ENCODE data around the gene PSG11.

DNA sequence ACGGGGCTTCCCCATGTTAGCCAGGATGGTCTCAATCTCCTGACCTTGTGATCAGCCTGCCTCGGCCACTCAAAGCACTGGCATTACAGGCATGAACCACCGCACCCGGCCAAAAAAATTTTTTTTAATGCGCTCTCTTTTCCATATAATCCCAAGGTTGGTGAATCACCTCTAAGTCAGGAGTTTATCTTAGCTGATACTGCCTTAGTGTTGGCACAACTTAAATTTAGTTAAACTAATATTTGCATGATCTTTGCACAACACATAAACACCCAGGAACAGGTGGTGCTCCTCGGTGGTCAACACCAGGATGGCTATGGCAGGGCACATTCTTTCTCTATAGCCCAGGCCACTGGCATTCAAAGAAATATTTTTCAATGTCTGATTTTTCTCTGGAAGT, 65.2 kb downstream of the PSG11 start:
- no peak for TF ChIP-seq POLR2AphosphoS5 (IDR thresholded peaks at IDR 0.05; ENCODE audit: low read depth)
- no peak for TF ChIP-seq JUNB (IDR thresholded peaks at IDR 0.05; ENCODE audit: unreplicated experiment)
- TF ChIP-seq, protein P1, sequence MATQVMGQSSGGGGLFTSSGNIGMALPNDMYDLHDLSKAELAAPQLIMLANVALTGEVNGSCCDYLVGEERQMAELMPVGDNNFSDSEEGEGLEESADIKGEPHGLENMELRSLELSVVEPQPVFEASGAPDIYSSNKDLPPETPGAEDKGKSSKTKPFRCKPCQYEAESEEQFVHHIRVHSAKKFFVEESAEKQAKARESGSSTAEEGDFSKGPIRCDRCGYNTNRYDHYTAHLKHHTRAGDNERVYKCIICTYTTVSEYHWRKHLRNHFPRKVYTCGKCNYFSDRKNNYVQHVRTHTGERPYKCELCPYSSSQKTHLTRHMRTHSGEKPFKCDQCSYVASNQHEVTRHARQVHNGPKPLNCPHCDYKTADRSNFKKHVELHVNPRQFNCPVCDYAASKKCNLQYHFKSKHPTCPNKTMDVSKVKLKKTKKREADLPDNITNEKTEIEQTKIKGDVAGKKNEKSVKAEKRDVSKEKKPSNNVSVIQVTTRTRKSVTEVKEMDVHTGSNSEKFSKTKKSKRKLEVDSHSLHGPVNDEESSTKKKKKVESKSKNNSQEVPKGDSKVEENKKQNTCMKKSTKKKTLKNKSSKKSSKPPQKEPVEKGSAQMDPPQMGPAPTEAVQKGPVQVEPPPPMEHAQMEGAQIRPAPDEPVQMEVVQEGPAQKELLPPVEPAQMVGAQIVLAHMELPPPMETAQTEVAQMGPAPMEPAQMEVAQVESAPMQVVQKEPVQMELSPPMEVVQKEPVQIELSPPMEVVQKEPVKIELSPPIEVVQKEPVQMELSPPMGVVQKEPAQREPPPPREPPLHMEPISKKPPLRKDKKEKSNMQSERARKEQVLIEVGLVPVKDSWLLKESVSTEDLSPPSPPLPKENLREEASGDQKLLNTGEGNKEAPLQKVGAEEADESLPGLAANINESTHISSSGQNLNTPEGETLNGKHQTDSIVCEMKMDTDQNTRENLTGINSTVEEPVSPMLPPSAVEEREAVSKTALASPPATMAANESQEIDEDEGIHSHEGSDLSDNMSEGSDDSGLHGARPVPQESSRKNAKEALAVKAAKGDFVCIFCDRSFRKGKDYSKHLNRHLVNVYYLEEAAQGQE (IDR thresholded peaks at IDR 0.05; ENCODE audit: unreplicated experiment): no peak
- TF ChIP-seq, protein P2, sequence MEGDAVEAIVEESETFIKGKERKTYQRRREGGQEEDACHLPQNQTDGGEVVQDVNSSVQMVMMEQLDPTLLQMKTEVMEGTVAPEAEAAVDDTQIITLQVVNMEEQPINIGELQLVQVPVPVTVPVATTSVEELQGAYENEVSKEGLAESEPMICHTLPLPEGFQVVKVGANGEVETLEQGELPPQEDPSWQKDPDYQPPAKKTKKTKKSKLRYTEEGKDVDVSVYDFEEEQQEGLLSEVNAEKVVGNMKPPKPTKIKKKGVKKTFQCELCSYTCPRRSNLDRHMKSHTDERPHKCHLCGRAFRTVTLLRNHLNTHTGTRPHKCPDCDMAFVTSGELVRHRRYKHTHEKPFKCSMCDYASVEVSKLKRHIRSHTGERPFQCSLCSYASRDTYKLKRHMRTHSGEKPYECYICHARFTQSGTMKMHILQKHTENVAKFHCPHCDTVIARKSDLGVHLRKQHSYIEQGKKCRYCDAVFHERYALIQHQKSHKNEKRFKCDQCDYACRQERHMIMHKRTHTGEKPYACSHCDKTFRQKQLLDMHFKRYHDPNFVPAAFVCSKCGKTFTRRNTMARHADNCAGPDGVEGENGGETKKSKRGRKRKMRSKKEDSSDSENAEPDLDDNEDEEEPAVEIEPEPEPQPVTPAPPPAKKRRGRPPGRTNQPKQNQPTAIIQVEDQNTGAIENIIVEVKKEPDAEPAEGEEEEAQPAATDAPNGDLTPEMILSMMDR (conservative IDR thresholded peaks at IDR 0.05; ENCODE audit: low read depth in 2 of 2): no peak
- no peak for TF ChIP-seq EZH2 (IDR thresholded peaks at IDR 0.05; ENCODE audit: low read depth, unreplicated experiment)
- no peak for TF ChIP-seq NANOG (IDR thresholded peaks at IDR 0.05; ENCODE audit: borderline replicate concordance)
- no peak for TF ChIP-seq EZH2phosphoT487 (IDR thresholded peaks at IDR 0.05; ENCODE audit: unreplicated experiment)
- TF ChIP-seq, protein P3, sequence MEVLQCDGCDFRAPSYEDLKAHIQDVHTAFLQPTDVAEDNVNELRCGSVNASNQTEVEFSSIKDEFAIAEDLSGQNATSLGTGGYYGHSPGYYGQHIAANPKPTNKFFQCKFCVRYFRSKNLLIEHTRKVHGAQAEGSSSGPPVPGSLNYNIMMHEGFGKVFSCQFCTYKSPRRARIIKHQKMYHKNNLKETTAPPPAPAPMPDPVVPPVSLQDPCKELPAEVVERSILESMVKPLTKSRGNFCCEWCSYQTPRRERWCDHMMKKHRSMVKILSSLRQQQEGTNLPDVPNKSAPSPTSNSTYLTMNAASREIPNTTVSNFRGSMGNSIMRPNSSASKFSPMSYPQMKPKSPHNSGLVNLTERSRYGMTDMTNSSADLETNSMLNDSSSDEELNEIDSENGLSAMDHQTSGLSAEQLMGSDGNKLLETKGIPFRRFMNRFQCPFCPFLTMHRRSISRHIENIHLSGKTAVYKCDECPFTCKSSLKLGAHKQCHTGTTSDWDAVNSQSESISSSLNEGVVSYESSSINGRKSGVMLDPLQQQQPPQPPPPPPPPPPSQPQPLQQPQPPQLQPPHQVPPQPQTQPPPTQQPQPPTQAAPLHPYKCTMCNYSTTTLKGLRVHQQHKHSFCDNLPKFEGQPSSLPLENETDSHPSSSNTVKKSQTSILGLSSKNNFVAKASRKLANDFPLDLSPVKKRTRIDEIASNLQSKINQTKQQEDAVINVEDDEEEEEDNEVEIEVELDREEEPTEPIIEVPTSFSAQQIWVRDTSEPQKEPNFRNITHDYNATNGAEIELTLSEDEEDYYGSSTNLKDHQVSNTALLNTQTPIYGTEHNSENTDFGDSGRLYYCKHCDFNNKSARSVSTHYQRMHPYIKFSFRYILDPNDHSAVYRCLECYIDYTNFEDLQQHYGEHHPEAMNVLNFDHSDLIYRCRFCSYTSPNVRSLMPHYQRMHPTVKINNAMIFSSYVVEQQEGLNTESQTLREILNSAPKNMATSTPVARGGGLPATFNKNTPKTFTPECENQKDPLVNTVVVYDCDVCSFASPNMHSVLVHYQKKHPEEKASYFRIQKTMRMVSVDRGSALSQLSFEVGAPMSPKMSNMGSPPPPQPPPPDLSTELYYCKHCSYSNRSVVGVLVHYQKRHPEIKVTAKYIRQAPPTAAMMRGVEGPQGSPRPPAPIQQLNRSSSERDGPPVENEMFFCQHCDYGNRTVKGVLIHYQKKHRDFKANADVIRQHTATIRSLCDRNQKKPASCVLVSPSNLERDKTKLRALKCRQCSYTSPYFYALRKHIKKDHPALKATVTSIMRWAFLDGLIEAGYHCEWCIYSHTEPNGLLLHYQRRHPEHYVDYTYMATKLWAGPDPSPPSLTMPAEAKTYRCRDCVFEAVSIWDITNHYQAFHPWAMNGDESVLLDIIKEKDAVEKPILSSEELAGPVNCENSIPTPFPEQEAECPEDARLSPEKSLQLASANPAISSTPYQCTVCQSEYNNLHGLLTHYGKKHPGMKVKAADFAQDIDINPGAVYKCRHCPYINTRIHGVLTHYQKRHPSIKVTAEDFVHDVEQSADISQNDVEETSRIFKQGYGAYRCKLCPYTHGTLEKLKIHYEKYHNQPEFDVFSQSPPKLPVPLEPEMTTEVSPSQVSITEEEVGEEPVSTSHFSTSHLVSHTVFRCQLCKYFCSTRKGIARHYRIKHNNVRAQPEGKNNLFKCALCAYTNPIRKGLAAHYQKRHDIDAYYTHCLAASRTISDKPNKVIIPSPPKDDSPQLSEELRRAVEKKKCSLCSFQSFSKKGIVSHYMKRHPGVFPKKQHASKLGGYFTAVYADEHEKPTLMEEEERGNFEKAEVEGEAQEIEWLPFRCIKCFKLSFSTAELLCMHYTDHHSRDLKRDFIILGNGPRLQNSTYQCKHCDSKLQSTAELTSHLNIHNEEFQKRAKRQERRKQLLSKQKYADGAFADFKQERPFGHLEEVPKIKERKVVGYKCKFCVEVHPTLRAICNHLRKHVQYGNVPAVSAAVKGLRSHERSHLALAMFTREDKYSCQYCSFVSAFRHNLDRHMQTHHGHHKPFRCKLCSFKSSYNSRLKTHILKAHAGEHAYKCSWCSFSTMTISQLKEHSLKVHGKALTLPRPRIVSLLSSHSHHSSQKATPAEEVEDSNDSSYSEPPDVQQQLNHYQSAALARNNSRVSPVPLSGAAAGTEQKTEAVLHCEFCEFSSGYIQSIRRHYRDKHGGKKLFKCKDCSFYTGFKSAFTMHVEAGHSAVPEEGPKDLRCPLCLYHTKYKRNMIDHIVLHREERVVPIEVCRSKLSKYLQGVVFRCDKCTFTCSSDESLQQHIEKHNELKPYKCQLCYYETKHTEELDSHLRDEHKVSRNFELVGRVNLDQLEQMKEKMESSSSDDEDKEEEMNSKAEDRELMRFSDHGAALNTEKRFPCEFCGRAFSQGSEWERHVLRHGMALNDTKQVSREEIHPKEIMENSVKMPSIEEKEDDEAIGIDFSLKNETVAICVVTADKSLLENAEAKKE (CRISPR knock-in tag; IDR thresholded peaks at IDR 0.05): no peak
- no peak for TF ChIP-seq CREB1 (CRISPR knock-in tag; IDR thresholded peaks at IDR 0.05; ENCODE audit: low read depth)
- TF ChIP-seq STAT1 (IDR thresholded peaks at IDR 0.05; ENCODE audit: unreplicated experiment): no peak
- TF ChIP-seq, protein P4, sequence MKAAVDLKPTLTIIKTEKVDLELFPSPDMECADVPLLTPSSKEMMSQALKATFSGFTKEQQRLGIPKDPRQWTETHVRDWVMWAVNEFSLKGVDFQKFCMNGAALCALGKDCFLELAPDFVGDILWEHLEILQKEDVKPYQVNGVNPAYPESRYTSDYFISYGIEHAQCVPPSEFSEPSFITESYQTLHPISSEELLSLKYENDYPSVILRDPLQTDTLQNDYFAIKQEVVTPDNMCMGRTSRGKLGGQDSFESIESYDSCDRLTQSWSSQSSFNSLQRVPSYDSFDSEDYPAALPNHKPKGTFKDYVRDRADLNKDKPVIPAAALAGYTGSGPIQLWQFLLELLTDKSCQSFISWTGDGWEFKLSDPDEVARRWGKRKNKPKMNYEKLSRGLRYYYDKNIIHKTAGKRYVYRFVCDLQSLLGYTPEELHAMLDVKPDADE (IDR thresholded peaks at IDR 0.05): no peak

Data from GM23338 (cell line).